GM23338 (cell line): ENCODE results near the gene MORC2. TPM values are rescaled to one million over a fixed set of nuclear protein-coding genes. Genes with fewer than 3 reads are reported as not detected.

ENCODE experiments used
- ATAC-seq: fragments of 200-7000 bp; cut with Tn5 transposase; 3 replicates; pipeline ENCODE4 v1.9.1; 2020
- DNase-seq: peaks from one replicate; pipeline ENCODE4 v3.0.0-alpha.2; 2015; ENCODE audit warnings: low spot score
- H2AFZ ChIP-seq: fragments of 200-600 bp; sonication (generic); 2 replicates; pipeline ENCODE4 v1.8.0; 2016; ENCODE audit warnings: antibody characterized with exemption, mild to moderate bottlenecking, moderate library complexity
- H3F3A ChIP-seq: fragments of 200-600 bp; sonication (generic); replicated peaks from 2 replicates; pipeline ENCODE4 v1.8.0; 2017; ENCODE audit warnings: antibody characterized with exemption, mixed run types, low read depth
- H3K27ac ChIP-seq: fragments of 200-600 bp; sonication (generic); 2 replicates; pipeline ENCODE4 v1.6.1; 2016; ENCODE audit warnings: low read depth
- H3K27me3 ChIP-seq: fragments of 200-600 bp; sonication (generic); 2 replicates; pipeline ENCODE4 v1.8.0; 2016; ENCODE audit warnings: mild to moderate bottlenecking, mixed run types, moderate library complexity; ENCODE audit not compliant: insufficient read depth
- H3K36me3 ChIP-seq: fragments of 200-600 bp; sonication (generic); 2 replicates; pipeline ENCODE4 v1.8.0; 2016; ENCODE audit warnings: mild to moderate bottlenecking; ENCODE audit not compliant: insufficient read depth
- H3K4me1 ChIP-seq: fragments of 200-600 bp; sonication (generic); 2 replicates; pipeline ENCODE4 v1.8.0; 2016; ENCODE audit warnings: mild to moderate bottlenecking, moderate library complexity; ENCODE audit not compliant: insufficient read depth
- H3K4me2 ChIP-seq: fragments of 200-600 bp; sonication (generic); 2 replicates; pipeline ENCODE4 v1.7.1; 2017; ENCODE audit warnings: mixed run types
- H3K4me3 ChIP-seq: fragments of 200-600 bp; sonication (generic); 2 replicates; pipeline ENCODE4 v1.6.1; 2016; ENCODE audit warnings: mixed run types
- H3K79me2 ChIP-seq: fragments of 200-600 bp; sonication (generic); replicated peaks from 2 replicates; pipeline ENCODE4 v1.8.0; 2017; ENCODE audit warnings: mild to moderate bottlenecking; ENCODE audit not compliant: insufficient read depth
- H3K9me2 ChIP-seq: fragments of 200-600 bp; sonication (generic); 2 replicates; pipeline ENCODE4 v1.8.0; 2017; ENCODE audit not compliant: insufficient read depth
- H4K20me1 ChIP-seq: fragments of 200-600 bp; sonication (generic); replicated peaks from 2 replicates; pipeline ENCODE4 v1.8.0; 2017; ENCODE audit warnings: mild to moderate bottlenecking; ENCODE audit not compliant: insufficient read depth
- H3K27ac Mint-ChIP-seq: 2 replicates; pipeline ENCODE4 v1.8.0; 2020; ENCODE audit warnings: inconsistent platforms, mild to moderate bottlenecking, moderate library complexity, mixed read lengths
- H3K27me3 Mint-ChIP-seq: 3 replicates; pipeline ENCODE4 v1.8.0; 2022; ENCODE audit warnings: low read depth, mild to moderate bottlenecking, moderate library complexity, mixed read lengths, inconsistent platforms; ENCODE audit not compliant: insufficient read depth, poor library complexity
- H3K36me3 Mint-ChIP-seq: 3 replicates; pipeline ENCODE4 v1.8.0; 2021; ENCODE audit warnings: low read depth, mild to moderate bottlenecking, inconsistent platforms, moderate library complexity, mixed read lengths
- H3K4me1 Mint-ChIP-seq: 3 replicates; pipeline ENCODE4 v1.8.0; 2020; ENCODE audit warnings: mild to moderate bottlenecking, inconsistent platforms, mixed read lengths
- H3K4me3 Mint-ChIP-seq: 3 replicates; pipeline ENCODE4 v1.8.0; 2021; ENCODE audit warnings: moderate library complexity, mild to moderate bottlenecking, inconsistent platforms, mixed read lengths
- H3K9me3 Mint-ChIP-seq: 3 replicates; pipeline ENCODE4 v1.8.0; 2020; ENCODE audit warnings: moderate library complexity, mild to moderate bottlenecking, inconsistent platforms, mixed read lengths
- ETS1 ChIP-seq: IDR thresholded peaks from 2 replicates; pipeline ENCODE4 v1.6.1; 2016; ENCODE audit warnings: antibody characterized with exemption
- POLR2AphosphoS5 ChIP-seq: IDR thresholded peaks from 2 replicates; pipeline ENCODE4 v1.6.1; 2016; ENCODE audit warnings: antibody characterized with exemption, low read depth
- long read RNA-seq: library from polyadenylated mRNA; unstranded; transcript quantifications from one replicate; pipeline ENCODE4 v2.0.0, GENCODE V29; 2020; ENCODE audit not compliant: unreplicated experiment
- polyA plus RNA-seq: library from polyadenylated mRNA; unstranded; fragments of >200 nt; fragmentation: Nextera tagmentation; extraction: Ambion mirVana; gene quantifications from 2 replicates; pipeline ENCODE4 v1.2.1, GENCODE V29; 2016
- total RNA-seq: library from RNA; depleted of rRNA; stranded (reverse); fragments of >200 nt; shearing (Covaris generic); gene quantifications from 2 replicates; pipeline ENCODE4 v1.2.3, GENCODE V29; 2014; rRNA removed
- TF ChIP-seq, protein P1 (sequence below): fragments of 250-450 bp; sonication (Bioruptor Pico); IDR thresholded peaks from 2 replicates; pipeline ENCODE4 v1.5.0; 2020; ENCODE audit warnings: mild to moderate bottlenecking, moderate library complexity

Gene MORC2
- total RNA-seq = 63.3 and 63.8 TPM in 2 replicates
- 33.1 and 36.0 TPM in 2 replicates for polyA plus RNA-seq
- long read RNA-seq, partial matches to known transcripts = 1 of 17 reads
- long read RNA-seq, other reads (novel, unspliced or antisense) = 16 of 17 reads

- Mint-ChIP-seq H3K9me3 (peaks cover 25% of the 10 kb centered on the region; the same call in 2 of the 3 replicates), H3K4me1 (peaks cover 44% of the 10 kb centered on the region), H3K4me3 (peak within 1 kb of the TSS; percentile 93), H3K36me3 (peaks cover 67% of the 10 kb centered on the region), H3K27me3 (peaks cover 20% of the 10 kb centered on the region), H3K27ac (peak within 1 kb of the TSS; percentile 96)
- H3F3A ChIP-seq = no peaks in the 10 kb centered on the region
- no peaks in the 10 kb centered on the region for H3K9me2 ChIP-seq
- H4K20me1 ChIP-seq = peaks cover 68% of the 10 kb centered on the region
- H3K27me3 ChIP-seq = no peaks in the 10 kb centered on the region
- peak; percentile 89 for DNase-seq
- H2AFZ ChIP-seq = no peak within 1 kb of the TSS
- peak within 1 kb of the TSS; percentile 89 for H3K4me2 ChIP-seq
- peaks cover 39% of the 10 kb centered on the region for H3K4me1 ChIP-seq
- H3K79me2 ChIP-seq = peaks cover 93% of the 10 kb centered on the region
- peaks cover 16% of the 10 kb centered on the region; the same call in 1 of the 2 replicates for H3K36me3 ChIP-seq
- H3K27ac ChIP-seq = peak within 1 kb of the TSS; percentile 92
- H3K4me3 ChIP-seq = peak within 1 kb of the TSS; percentile 77
- TF ChIP-seq POLR2AphosphoS5 (peak; percentile 32; the same call in 1 of the 2 replicates), ETS1 (0 out of 2 replicates have a peak, but pooled peaks have one; percentile 2)
- TF ChIP-seq, protein P1, sequence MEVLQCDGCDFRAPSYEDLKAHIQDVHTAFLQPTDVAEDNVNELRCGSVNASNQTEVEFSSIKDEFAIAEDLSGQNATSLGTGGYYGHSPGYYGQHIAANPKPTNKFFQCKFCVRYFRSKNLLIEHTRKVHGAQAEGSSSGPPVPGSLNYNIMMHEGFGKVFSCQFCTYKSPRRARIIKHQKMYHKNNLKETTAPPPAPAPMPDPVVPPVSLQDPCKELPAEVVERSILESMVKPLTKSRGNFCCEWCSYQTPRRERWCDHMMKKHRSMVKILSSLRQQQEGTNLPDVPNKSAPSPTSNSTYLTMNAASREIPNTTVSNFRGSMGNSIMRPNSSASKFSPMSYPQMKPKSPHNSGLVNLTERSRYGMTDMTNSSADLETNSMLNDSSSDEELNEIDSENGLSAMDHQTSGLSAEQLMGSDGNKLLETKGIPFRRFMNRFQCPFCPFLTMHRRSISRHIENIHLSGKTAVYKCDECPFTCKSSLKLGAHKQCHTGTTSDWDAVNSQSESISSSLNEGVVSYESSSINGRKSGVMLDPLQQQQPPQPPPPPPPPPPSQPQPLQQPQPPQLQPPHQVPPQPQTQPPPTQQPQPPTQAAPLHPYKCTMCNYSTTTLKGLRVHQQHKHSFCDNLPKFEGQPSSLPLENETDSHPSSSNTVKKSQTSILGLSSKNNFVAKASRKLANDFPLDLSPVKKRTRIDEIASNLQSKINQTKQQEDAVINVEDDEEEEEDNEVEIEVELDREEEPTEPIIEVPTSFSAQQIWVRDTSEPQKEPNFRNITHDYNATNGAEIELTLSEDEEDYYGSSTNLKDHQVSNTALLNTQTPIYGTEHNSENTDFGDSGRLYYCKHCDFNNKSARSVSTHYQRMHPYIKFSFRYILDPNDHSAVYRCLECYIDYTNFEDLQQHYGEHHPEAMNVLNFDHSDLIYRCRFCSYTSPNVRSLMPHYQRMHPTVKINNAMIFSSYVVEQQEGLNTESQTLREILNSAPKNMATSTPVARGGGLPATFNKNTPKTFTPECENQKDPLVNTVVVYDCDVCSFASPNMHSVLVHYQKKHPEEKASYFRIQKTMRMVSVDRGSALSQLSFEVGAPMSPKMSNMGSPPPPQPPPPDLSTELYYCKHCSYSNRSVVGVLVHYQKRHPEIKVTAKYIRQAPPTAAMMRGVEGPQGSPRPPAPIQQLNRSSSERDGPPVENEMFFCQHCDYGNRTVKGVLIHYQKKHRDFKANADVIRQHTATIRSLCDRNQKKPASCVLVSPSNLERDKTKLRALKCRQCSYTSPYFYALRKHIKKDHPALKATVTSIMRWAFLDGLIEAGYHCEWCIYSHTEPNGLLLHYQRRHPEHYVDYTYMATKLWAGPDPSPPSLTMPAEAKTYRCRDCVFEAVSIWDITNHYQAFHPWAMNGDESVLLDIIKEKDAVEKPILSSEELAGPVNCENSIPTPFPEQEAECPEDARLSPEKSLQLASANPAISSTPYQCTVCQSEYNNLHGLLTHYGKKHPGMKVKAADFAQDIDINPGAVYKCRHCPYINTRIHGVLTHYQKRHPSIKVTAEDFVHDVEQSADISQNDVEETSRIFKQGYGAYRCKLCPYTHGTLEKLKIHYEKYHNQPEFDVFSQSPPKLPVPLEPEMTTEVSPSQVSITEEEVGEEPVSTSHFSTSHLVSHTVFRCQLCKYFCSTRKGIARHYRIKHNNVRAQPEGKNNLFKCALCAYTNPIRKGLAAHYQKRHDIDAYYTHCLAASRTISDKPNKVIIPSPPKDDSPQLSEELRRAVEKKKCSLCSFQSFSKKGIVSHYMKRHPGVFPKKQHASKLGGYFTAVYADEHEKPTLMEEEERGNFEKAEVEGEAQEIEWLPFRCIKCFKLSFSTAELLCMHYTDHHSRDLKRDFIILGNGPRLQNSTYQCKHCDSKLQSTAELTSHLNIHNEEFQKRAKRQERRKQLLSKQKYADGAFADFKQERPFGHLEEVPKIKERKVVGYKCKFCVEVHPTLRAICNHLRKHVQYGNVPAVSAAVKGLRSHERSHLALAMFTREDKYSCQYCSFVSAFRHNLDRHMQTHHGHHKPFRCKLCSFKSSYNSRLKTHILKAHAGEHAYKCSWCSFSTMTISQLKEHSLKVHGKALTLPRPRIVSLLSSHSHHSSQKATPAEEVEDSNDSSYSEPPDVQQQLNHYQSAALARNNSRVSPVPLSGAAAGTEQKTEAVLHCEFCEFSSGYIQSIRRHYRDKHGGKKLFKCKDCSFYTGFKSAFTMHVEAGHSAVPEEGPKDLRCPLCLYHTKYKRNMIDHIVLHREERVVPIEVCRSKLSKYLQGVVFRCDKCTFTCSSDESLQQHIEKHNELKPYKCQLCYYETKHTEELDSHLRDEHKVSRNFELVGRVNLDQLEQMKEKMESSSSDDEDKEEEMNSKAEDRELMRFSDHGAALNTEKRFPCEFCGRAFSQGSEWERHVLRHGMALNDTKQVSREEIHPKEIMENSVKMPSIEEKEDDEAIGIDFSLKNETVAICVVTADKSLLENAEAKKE = no peak
- peak; percentile 61 for ATAC-seq
These were observed at the start of gene MORC2 for GRCh38 chr22:30968015-30968923. Gene MORC2, minus strand, starts transcription at chr22:30968774. Its CDS starts 885 bp downstream, at chr22:30967889.
